SU-DHL-6 (cell line): ENCODE results near the gene NPIPA5.
"Not testable (repeated sequence)": the region's sequence is repeated elsewhere in the genome, so short reads cannot be mapped to it uniquely, and the experiment has no call there.

Experiments used
- EZH2phosphoT487 ChIP-seq: fragments of 200-600 bp; sonication (generic), shearing (Covaris generic); conservative IDR thresholded peaks from 2 replicates; pipeline ENCODE4 v1.6.1; 2018; ENCODE audit warnings: mild to moderate bottlenecking, antibody characterized with exemption, low read length, moderate library complexity, mixed read lengths
- TF ChIP-seq, protein P1 (sequence below): fragments of 200-600 bp; sonication (generic); IDR thresholded peaks from one replicate; pipeline ENCODE4 v1.5.1; 2017; ENCODE audit warnings: antibody characterized with exemption, mild to moderate bottlenecking, low read length, moderate library complexity; ENCODE audit not compliant: insufficient read depth, poor library complexity, severe bottlenecking

DNA sequence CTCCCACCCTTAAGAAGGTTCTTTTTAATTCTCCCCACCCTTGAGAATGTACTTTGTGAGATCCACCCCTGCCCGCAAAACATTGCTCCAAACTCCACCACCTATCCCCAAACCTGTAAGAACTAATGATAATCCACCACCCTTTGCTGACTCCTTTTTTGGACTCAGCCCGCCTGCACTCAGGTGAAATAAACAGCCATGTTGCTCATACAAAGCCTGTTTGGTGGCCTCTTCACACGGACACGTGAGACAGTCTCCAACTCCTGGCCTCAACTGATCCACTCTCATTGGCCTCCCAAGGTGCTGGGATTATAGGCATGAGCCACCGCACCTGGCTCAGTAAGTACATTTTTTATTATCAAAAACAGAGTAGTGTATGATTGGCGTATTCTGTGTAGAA, 31.4 kb upstream of the NPIPA5 start:
- TF ChIP-seq EZH2phosphoT487, result not testable (repeated sequence)
- TF ChIP-seq, protein P1, sequence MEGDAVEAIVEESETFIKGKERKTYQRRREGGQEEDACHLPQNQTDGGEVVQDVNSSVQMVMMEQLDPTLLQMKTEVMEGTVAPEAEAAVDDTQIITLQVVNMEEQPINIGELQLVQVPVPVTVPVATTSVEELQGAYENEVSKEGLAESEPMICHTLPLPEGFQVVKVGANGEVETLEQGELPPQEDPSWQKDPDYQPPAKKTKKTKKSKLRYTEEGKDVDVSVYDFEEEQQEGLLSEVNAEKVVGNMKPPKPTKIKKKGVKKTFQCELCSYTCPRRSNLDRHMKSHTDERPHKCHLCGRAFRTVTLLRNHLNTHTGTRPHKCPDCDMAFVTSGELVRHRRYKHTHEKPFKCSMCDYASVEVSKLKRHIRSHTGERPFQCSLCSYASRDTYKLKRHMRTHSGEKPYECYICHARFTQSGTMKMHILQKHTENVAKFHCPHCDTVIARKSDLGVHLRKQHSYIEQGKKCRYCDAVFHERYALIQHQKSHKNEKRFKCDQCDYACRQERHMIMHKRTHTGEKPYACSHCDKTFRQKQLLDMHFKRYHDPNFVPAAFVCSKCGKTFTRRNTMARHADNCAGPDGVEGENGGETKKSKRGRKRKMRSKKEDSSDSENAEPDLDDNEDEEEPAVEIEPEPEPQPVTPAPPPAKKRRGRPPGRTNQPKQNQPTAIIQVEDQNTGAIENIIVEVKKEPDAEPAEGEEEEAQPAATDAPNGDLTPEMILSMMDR, result not testable (repeated sequence)
